IgD-negative memory B cell (primary cell): ENCODE data around the gene MUC4. TPM values are rescaled to one million over a fixed set of nuclear protein-coding genes. Genes with fewer than 3 reads are reported as not detected.
A peak's percentile ranks its signal among the peaks of the same experiment; 100 is the strongest.
"Not testable (repeated sequence)": the region's sequence is repeated elsewhere in the genome, so short reads cannot be mapped to it uniquely, and the experiment has no call there.

Experiments
- H3K27ac Mint-ChIP-seq, 3 donors: one replicate each; pipeline ENCODE4 v1.8.0; 2020 to 2022; ENCODE audit warnings: mild to moderate bottlenecking in 3 of 3, mixed read lengths in 3 of 3, moderate library complexity in 1 of 3
- H3K27me3 Mint-ChIP-seq: one replicate; pipeline ENCODE4 v1.8.0; 2021; ENCODE audit warnings: mixed read lengths
- H3K36me3 Mint-ChIP-seq: one replicate; pipeline ENCODE4 v1.8.0; 2020; ENCODE audit warnings: mild to moderate bottlenecking, mixed read lengths
- H3K4me1 Mint-ChIP-seq, 3 donors: one replicate each; pipeline ENCODE4 v1.8.0; 2020 to 2022; ENCODE audit warnings: mixed read lengths in 3 of 3, mild to moderate bottlenecking in 1 of 3
- H3K4me3 Mint-ChIP-seq, 4 donors: one replicate each; pipeline ENCODE4 v1.8.0; 2020 to 2022; ENCODE audit warnings: mild to moderate bottlenecking in 4 of 4, mixed read lengths in 4 of 4, moderate library complexity in 3 of 4
- H3K9me3 Mint-ChIP-seq, 3 donors: one replicate each; pipeline ENCODE4 v1.8.0; 2020 to 2021; ENCODE audit warnings: mixed read lengths in 3 of 3, mild to moderate bottlenecking in 1 of 3
- polyA plus RNA-seq: library from polyadenylated mRNA; unstranded; fragments of 300-500 nt; fragmentation: Illumina TruSeq; gene quantifications from one replicate; pipeline ENCODE4 v1.2.3, GENCODE V29; 2021

Gene MUC4
- polyA plus RNA-seq, 1 donor from 2014 or later: 0.01 TPM

DNA sequence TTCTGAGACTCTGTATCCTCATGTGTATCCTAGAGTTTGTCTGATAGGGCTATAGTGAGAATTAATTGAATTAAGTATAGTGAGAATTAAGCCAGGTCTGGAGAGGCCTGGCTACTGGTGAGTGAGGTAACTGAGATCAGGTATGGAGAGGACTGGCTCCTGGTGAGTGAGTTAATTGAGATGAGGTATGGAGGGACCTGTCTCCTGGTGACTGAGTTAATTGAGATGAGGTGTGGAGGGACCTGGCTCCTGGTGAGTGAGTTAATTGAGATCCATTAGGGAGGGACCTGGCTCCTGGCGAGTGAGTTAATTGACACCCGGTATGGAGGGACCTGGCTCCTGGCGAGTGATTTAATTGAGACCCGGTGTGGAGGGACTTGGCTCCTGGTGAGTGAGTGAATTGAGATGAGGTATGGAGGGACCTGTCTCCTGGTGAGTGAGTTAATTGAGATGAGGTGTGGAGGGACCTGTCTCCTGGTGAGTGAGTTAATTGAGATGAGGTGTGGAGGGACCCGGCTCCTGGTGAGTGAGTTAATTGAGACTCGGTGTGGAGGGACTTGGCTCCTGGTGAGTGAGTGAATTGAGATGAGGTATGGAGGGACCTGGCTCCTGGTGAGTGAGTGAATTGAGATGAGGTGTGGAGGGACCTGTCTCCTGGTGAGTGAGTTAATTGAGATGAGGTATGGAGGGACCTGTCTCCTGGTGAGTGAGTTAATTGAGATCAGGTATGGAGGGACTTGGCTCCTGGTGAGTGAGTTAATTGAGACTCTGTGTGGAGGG is 101.4 kb downstream of the MUC4 start:
- not testable (repeated sequence) for H3K27ac Mint-ChIP-seq, H3K9me3 Mint-ChIP-seq, H3K36me3 Mint-ChIP-seq, H3K27me3 Mint-ChIP-seq, H3K4me1 Mint-ChIP-seq, H3K4me3 Mint-ChIP-seq

DNA sequence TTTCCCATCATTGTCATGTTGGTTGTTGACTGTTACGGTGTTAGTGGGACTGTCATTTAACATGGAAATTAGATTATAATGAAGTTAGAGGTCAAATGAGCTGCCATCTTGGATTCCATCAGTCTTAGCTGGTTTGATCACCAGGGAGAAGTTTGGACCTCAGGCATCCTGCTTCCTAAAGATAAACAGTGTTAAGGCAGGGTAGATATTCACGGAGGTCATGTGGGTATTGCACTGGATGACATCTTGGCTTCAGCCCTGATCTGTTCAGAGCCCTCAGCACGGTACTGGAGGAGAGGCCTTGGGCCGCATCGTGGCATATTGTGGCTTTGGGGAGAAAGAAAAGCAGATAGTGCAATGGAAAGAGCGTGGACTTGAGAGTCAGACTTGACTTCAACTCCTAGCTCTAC is 102.0 kb downstream of the MUC4 start:
- H3K36me3 Mint-ChIP-seq: peaks cover 4% of the 10 kb centered on the region
- no peak overlapping the region for H3K4me3 Mint-ChIP-seq
- peaks cover 0 to 6% (median 2%) of the 10 kb centered on the region in 3 donors for H3K4me1 Mint-ChIP-seq
- no peaks in the 10 kb centered on the region for H3K27me3 Mint-ChIP-seq
- no peak overlapping the region for H3K27ac Mint-ChIP-seq
- no peaks in the 10 kb centered on the region for H3K9me3 Mint-ChIP-seq

DNA sequence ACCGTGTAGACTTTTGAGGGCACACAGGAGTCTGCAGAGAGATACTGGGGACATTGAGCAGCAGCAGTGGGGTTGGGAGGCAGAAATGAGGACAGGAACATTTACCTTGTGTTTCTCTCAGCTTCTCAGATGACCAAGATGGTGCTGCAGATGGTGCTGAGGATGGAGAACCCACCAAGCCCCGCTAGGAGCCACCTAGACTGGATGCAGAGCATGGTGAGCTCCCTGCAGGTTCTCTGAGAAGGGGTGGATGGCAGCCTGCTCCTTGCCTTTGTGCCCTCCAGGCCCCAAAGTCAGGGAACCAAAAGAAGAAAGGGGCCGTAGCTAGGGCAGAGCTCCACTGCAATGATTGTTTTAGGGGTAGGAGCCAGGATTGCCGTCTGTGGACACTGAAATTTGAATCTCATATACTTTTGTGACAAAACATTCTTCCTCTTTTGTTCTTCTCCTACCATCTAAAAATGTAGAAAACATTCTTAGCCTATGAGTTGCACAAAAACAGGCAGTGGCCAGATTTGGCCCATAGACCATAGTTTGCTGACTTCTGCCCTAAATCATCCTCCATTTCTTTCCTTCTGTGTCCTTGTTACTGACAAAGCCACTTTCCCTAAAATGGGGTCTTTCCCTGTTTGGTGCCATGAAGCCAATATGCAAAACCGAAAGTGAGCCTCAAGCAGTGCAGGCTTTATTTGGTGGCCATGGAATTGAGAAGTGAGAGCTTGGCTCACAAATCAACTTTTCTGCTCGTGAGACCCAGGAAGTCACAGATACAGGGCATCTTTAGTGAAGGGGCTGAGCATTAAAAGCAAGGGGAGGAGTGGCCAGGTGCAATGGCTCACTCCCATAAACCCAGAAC is 102.9 kb downstream of the MUC4 start:
- Mint-ChIP-seq H3K36me3 (peaks cover 4% of the 10 kb centered on the region), H3K4me3 (no peak overlapping the region), H3K4me1 (peaks cover 0 to 6% (median 2%) of the 10 kb centered on the region in 3 donors), H3K9me3 (no peaks in the 10 kb centered on the region), H3K27me3 (no peaks in the 10 kb centered on the region), H3K27ac (no peak overlapping the region)

DNA sequence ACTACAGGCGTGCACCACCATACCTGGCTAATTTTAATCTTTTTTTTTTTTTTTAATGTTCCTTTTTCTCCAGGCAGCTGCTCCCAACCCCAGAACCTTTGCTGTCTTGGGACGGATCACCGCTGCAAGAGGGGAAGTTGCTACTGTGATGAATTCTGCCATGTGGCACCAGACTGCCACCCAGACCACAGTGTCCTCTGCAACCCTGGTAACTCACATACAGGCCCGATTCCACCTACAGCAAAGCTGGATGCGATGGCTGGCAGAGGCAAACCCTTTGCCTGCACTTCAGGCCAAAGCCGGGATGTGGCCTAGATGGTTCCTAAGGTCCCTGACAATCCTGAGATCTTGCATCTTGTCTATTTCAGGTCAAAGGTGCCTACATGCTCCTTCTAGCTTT is 103.7 kb downstream of the MUC4 start:
- Mint-ChIP-seq H3K9me3 (no peaks in the 10 kb centered on the region), H3K4me3 (no peak overlapping the region), H3K27me3 (no peaks in the 10 kb centered on the region), H3K27ac (peak overlapping the region in 1 of 3 donors; percentile 63), H3K36me3 (peaks cover 4% of the 10 kb centered on the region), H3K4me1 (peaks cover 0 to 6% (median 2%) of the 10 kb centered on the region in 3 donors)

DNA sequence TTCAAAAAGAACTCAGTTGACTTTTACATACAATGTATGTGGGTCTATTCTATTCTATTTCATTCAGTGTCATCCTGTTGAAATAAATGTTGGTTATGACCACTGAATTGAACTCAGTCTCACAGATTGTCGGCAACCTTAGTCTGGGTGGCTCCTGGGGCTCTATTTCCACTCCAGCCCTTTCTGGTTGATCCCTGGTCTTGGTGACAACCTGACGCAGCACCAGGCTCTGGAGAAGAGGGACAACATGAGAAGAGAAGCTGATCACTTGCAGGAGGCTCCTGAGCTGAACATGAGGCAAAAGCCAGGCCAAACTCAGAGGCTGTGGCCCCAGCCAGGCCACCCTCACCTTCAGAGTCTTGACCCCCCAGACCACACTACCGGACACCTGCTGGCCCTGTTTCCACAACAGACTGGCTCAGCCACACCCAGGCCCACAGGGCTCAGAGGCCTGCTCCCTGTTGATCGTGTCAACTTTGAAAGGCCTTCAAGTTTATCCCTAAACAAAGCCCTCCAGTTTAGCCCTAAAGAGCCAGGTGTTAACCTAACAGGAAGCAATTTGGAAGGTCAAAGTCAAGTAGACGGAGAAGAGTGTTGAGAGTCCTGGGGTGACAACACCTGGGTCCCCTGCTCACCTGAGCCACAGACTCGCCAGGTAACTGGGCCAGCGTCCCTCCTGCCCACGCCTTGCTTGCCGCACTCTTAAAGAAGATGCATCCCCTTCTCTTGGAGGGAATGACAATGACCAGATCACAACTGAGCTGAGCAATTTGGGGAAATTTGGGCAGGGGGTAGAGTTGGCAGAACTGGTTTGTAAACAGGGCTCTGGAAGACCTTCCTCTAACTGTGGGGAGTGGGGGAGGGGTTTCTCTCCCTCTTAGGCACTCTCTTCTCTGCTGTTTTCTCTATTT is 106.4 kb downstream of the MUC4 start:
- Mint-ChIP-seq H3K4me1 (peaks cover 0 to 6% (median 2%) of the 10 kb centered on the region in 3 donors), H3K27me3 (no peaks in the 10 kb centered on the region), H3K9me3 (no peaks in the 10 kb centered on the region), H3K36me3 (peaks cover 2% of the 10 kb centered on the region), H3K4me3 (no peak overlapping the region), H3K27ac (peak overlapping the region in 1 of 3 donors; percentile 58)

DNA sequence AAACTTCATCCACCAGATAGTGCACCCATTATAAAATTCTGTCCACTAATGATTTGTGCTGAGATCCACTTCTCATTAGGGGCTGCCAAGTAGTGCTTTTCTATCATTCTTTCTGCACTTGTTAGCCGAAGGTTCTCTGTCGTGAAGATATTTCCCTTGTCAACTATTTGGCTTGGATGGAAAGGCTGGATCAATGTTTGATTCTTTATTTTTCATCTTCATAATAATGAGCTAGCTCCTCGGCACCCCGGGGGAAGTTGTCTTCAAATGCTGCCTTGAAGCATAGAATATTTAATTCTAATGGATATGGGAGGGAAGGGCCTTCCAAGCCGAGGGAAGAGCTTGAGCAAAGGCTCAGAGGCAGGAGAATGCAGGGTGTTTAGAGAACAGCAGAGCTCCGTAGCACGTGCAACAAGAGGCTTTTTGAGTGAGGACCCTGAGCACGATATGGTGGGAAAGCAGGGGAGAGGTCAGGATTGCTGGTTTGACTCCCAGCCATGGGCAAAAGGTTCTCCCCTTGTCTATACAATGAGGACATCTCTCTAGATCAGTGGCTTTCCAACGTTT is 107.2 kb downstream of the MUC4 start:
- H3K36me3 Mint-ChIP-seq: peaks cover 2% of the 10 kb centered on the region
- peaks cover 0 to 6% (median 6%) of the 10 kb centered on the region in 3 donors for H3K4me1 Mint-ChIP-seq
- no peaks in the 10 kb centered on the region for H3K9me3 Mint-ChIP-seq
- no peak overlapping the region for H3K27ac Mint-ChIP-seq
- H3K4me3 Mint-ChIP-seq: peak overlapping the region in 1 of 4 donors; percentile 31
- H3K27me3 Mint-ChIP-seq: no peaks in the 10 kb centered on the region

DNA sequence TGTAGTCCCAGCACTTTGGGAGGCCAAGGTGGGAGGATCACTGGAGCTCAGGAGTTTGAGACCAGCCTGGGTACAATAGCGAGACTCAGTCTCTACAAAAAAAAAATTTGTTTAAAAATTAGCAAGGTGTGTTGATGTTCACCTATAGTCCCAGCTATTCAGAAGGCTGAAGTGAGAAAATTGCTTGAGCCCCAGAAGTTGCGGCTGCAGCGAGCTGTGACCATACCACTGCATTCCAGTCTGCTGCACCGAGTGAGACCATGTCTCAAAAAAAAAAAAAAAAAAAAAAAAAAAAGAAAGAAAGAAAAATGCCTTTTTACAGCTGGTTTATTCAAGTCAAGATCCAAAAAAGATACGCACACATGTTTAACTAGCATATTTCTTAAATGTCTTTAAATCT is 108.0 kb downstream of the MUC4 start:
- Mint-ChIP-seq H3K9me3 (no peaks in the 10 kb centered on the region), H3K4me3 (no peak overlapping the region), H3K27me3 (no peaks in the 10 kb centered on the region), H3K4me1 (peaks cover 0 to 6% (median 1%) of the 10 kb centered on the region in 3 donors), H3K36me3 (no peaks in the 10 kb centered on the region), H3K27ac (no peak overlapping the region)

DNA sequence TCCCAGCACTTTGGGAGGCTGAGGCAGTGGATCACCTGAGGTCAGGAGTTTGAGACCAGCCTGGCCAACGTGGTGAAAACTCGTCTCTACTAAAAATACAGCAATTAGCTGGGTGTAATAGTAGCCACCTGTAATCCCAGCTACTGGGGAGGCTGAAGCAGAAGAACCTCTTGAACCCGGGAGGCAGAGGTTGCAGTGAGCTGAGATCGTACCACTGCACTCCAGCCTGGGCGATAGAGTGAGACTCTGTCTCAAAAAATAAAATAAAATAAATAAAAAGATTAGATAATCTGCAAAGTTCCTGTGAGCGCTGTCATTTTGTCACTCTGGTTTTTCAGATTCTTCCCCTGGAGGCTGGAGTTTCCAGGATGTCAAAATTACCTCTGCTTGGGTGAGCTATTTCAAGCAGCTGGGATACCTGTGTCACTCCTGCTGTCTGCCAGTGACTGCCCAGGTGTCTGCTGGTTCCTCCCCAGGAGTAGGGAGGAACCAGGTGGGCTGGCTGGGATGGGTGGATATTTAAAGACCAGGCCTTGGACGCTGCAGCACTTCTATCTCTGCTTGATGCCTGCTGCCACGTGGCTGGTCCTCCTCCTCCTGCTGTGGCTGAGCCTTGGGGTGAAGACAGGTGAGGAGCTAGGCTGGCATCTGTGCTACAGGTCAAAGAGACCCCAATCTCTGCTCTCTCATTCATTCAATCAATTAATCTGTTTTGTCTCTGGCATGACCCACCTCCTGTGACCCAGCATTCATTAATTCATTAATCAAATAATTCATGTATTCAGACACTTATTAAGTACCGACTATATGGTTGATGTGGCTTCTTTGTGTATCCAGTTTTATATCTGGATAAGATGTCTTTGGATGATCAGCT is 110.5 kb downstream of the MUC4 start:
- H3K36me3 Mint-ChIP-seq: peaks cover 6% of the 10 kb centered on the region
- H3K27me3 Mint-ChIP-seq: no peaks in the 10 kb centered on the region
- no peak overlapping the region for H3K27ac Mint-ChIP-seq
- no peaks in the 10 kb centered on the region for H3K9me3 Mint-ChIP-seq
- peaks cover under 1 to 12% (median 6%) of the 10 kb centered on the region in 3 donors for H3K4me1 Mint-ChIP-seq
- H3K4me3 Mint-ChIP-seq: no peak overlapping the region

DNA sequence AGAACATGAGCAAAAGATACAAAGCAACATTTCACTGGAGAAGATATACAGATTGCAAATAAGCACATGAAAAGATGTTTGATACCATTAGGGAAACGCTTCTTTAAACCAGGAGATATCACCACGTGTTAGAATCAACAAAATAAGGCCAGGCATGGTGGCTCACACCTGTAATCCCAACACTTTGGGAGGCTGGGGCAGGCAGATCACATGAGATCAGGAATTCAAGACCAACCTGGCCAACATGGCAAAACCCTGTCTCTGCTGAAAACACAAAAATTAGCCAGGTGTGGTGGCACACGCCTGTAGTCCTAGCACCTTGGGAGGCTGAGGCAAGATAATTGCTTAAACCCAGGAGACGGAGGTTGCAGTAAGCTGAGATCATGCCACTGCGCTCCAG is 111.4 kb downstream of the MUC4 start:
- Mint-ChIP-seq H3K4me1 (peaks cover 4 to 18% (median 12%) of the 10 kb centered on the region in 3 donors), H3K36me3 (peaks cover 6% of the 10 kb centered on the region), H3K27ac (peak overlapping the region in 1 of 3 donors; percentile 64)

DNA sequence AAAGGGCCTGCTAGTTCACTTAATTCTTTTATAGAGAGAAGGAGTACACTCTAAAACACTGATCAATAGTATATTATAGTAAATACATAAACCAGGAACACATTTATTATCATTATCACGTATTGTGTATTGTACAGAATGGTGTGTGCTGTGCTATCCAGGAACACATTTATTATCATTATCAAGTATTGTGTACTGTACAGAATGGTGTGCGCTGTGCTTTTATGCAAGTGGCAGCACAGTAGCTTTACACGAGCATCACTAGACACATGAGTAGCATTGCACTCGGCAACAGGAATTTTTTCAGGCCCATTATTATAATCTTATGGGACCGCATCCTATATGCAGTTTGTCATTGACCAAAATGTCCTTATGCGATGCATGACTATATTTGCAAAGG is 111.9 kb downstream of the MUC4 start:
- H3K27me3 Mint-ChIP-seq: no peaks in the 10 kb centered on the region
- peak overlapping the region in 1 of 3 donors; percentile 64 for H3K27ac Mint-ChIP-seq

More for the DNA sequence above, 111.4 kb downstream of the MUC4 start:
- H3K4me3 Mint-ChIP-seq: no peak overlapping the region
- H3K27me3 Mint-ChIP-seq: no peaks in the 10 kb centered on the region
- no peaks in the 10 kb centered on the region for H3K9me3 Mint-ChIP-seq

DNA sequence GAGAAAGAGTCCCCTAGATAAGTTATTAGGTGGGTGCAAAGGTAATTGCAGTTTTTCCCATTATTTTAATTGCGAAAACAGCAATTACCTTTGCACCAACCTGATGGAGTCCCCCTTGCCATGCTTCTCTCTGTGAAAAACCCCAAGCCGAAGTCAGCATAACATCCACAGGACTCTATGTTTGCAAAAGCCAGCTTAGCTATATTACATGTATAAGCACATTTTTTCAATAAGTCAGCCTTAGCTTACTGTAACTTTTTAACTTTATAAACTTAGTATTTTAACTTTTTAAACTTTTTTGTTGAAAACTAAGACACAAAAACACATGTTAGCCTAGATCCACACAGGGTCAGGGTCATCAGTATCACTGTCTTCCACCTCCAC is 112.3 kb downstream of the MUC4 start:
- Mint-ChIP-seq H3K9me3 (no peaks in the 10 kb centered on the region), H3K36me3 (peaks cover 6% of the 10 kb centered on the region), H3K4me1 (peaks cover 4 to 18% (median 12%) of the 10 kb centered on the region in 3 donors), H3K27ac (no peak overlapping the region), H3K27me3 (no peaks in the 10 kb centered on the region), H3K4me3 (no peak overlapping the region)

More for the DNA sequence above, 111.9 kb downstream of the MUC4 start:
- no peak overlapping the region for H3K4me3 Mint-ChIP-seq
- H3K4me1 Mint-ChIP-seq: peaks cover 4 to 18% (median 12%) of the 10 kb centered on the region in 3 donors
- H3K9me3 Mint-ChIP-seq: no peaks in the 10 kb centered on the region
- peaks cover 6% of the 10 kb centered on the region for H3K36me3 Mint-ChIP-seq

DNA sequence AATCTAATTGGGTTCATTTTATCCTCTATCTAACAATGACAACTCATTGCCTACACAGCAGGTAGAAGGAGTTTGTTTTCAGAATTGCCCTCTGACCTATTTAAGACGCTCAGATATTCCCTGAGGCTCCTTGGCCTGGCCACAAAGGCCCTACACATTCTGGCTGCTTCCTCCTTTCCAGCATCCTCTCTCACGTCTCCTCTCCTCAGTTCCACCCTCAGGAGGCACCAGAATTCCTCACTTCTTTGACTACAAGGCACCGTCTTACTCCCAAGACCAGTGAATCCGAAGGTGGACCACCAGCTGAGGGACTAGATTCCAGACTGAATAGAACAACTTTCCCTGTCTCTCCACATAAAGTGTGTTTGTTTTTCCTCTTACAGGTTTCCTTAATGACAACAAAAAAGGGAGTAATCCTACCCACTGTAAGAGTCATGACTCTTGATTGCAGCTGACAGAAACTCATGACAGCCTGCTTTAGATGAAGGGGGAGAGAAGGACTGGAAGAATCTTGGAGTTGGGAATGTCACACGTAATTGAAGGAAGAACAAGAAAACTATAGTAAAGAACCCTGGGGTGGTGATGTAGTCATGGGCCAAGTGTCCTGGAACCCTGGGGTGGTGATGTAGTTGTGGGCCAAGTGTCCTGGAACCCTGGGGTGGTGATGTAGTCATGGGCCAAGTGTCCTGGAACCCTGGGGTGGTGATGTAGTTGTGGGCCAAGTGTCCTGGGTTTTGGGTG is 112.9 kb downstream of the MUC4 start:
- no peaks in the 10 kb centered on the region for H3K9me3 Mint-ChIP-seq
- H3K4me1 Mint-ChIP-seq: peaks cover 4 to 18% (median 12%) of the 10 kb centered on the region in 3 donors
- no peaks in the 10 kb centered on the region for H3K27me3 Mint-ChIP-seq
- no peak overlapping the region for H3K4me3 Mint-ChIP-seq
- H3K27ac Mint-ChIP-seq: peak overlapping the region in 1 of 3 donors; percentile 33
- peaks cover 6% of the 10 kb centered on the region for H3K36me3 Mint-ChIP-seq

DNA sequence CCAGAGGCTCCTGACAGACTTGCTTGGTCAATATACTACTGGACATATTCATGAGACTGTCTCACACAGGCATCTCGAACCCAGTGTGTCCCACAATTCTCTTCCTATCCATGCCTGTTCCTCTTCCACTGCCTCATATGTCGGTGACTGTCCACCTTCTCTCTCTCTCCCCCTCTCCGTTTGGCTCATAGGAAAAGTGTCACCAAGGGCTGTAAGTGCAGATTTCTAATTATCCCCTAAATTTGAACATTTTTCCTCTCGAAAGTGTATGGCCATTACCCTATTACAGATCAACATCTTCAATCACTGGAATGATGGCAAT is 113.4 kb downstream of the MUC4 start:
- Mint-ChIP-seq H3K4me3 (no peak overlapping the region), H3K27me3 (no peaks in the 10 kb centered on the region), H3K4me1 (peaks cover 4 to 18% (median 12%) of the 10 kb centered on the region in 3 donors), H3K36me3 (peaks cover 6% of the 10 kb centered on the region), H3K9me3 (no peaks in the 10 kb centered on the region), H3K27ac (no peak overlapping the region)
